Activated T-helper 1 cell treated with Interleukin-2 at 50 U/mL for 16 hours (primary cell): ENCODE data around the gene ACOX3.

Source experiments
- DNase-seq: peaks from one replicate; pipeline ENCODE4 v3.0.0-alpha.2; 2020; ENCODE audit warnings: low read depth

ACOX3 gene

DNA sequence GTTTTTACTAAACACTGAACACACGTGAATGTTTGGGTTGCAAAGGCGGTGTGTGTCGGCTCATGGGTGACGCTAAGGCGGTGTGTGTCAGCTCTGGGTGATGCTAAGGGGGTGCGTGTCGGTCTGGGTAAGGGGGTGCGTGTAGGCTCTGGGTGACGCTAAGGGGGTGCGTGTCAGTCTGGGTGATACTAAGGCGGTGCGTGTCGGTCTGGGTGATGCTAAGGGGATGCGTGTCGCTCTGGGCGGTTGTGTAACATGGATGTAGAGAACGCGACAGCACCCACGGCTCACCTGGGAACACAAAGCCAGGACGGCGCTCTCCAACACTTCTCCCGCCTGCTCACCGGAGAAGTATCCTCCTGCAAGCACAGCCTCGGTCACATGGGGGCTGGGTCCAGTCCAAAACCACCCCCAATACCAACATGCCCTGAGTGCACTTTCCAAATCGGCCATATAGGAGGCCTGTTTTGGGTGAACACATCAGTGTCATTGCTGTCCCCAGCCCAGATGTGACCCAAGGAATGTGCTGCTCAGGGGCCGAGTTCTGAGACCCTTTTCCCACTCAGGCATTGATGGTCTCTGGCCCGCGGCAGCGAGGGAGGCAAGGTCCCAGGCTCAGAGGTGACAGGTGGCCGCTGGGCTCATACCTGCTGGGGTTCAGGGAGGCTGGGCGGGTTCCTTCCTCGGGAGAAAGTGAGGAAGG, 67.1 kb downstream of the ACOX3 start:
- no peak for DNase-seq

DNA sequence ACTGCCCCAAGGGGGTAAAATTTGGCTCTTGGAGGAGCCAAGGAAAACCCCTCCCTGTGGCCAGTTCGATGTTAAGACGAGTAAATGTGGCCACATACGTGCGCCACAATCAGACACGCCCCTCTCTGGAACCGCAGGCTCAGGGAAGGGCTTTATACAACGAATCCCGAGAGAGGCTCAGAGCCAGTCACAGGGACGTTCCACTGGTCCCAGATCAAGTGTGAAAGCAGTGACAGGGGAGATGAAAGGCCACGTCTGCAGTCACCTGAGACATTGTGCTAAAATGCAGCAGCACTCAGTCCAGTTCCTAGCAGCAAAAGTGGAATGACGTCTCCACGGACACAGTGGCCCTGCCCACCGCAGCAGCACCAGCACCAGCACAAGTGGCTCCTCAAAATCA, 68.0 kb downstream of the ACOX3 start:
- DNase-seq = no peak

DNA sequence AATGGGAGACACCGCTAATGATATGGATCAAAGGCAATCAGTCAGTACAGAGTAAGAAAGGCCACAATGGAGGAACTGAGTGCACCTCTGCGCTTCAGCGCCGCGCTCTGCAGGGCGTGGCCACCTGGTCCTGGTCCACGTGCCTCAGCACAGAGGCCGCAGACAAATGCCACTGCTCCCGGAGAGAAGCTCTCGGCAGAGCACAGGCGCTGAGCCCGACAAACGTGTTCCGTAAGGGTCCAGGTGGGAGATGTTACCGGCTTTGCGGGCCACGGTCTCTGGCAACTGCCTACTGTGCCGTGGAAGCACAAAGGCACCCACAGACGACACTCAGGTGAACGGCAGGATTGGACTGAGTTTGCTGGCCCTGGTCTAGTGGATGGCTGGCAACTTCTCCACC, 68.9 kb downstream of the ACOX3 start:
- DNase-seq = no peak

GRCh38 chr4:8370835-8371595, 69.5 kb downstream of the ACOX3 start:
- DNase-seq = no peak

GRCh38 chr4:8370106-8370787, 70.3 kb downstream of the ACOX3 start:
- DNase-seq = no peak

GRCh38 chr4:8369426-8370105, 71.0 kb downstream of the ACOX3 start:
- no peak for DNase-seq

GRCh38 chr4:8368998-8369397, 71.5 kb downstream of the ACOX3 start:
- no peak for DNase-seq

GRCh38 chr4:8368061-8368481, 72.5 kb downstream of the ACOX3 start:
- DNase-seq = no peak

DNA sequence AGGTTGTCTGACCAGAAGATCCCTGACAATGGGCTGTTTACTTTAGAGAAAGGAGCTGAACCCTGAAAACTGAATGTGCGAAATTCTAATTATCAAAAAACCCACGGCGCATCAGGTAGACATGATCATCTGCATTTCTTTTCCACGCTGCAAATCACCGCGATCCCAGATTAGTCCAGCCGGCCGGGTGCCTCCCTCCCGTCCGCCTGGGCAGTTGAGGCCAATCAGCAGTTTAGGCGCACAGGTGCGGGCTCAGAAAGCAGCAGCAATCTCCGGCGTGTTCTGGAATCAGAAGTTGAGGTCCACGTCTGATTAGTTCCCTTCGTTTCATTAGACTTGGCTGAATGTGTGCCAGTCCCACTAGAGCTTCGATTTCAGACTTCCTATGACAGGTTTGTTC, 73.9 kb downstream of the ACOX3 start:
- DNase-seq = no peak

GRCh38 chr4:8365951-8366350, 74.6 kb downstream of the ACOX3 start:
- DNase-seq = no peak

DNA sequence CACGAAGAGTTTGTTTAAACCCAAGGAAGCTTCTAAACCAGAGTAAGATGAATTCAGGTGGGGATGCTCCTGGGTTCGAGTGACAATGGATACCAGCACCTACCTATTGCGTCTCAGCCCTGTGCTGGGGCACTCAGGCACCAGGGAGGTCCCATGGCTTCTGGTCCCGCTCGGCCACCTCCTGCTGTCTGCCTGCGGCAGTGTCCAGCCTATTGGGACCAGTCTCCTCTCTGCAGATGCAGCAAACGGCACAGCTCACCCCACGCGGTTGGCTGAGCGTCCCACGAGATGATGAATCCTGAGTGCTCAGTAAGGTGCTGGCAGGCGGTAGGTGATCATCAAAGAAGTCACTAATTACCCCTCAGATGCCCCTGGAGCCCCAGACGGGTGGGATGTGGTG, 75.2 kb downstream of the ACOX3 start:
- no peak for DNase-seq

DNA sequence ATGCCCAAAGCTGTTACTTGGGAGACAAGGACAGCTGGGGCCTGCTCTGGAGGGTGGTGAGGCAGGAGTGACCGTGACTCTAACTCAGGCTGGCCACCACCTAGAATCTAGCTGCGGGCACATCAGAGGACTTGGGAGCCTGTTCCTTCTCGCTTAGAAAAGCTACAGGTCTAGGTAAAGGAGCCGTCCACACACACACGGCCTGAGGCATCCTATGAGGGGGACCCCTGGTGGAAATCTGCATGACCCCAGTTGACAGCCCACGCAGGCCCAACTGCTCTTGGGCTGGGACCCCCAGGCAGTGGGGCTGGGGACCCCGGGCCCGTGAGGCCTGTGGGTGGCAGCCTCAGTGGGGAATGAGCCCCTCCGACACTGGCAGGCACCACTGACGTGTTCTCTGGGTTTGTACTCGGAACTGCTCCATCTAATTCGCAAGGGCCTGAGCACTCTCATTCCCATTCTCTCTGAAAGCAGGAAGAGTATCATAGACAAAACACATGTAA, 75.6 kb downstream of the ACOX3 start:
- DNase-seq = no peak

DNA sequence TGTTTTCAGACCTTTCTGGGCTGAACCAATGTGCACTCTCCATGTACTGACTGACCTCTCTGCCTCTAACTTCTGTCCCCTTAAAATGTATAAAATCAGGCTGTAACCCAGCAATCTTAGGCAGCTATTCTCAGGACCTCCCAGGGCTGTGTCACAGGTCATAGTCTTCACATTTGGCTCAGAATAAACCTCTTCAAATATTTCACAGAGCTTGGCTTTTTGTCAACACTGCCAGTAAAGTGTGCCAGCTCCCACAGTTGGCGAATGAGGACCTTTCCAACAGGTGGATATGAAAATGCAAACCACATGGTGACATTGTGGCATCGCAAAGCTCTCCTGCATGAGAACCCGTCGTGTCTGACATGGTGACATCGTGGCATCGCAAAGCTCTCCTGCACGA, 76.4 kb downstream of the ACOX3 start:
- no peak for DNase-seq

- DNase-seq = no peak
These were observed 78.0 kb downstream of the ACOX3 start for GRCh38 chr4:8362483-8362882.

- no peak for DNase-seq
These were observed 81.3 kb downstream of the ACOX3 start for GRCh38 chr4:8359193-8359592.

DNA sequence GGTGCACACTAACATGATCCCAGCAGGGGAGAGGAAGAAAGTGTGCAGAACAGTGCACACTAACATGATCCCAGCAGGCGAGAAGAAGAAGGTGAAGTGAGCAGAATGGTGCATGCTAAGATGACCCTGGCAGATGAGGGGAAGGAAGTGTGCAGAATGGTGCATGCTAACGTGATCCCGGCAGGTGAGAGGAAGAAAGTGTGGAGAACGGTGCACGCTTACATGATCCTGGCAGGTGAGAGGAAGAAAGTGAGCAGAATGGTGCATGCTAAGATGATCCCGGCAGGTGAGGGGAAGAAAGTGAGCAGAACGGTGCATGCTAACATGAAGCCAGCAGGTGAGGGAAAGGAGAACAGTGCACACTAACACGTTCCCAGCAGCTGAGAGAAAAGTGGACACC, 83.7 kb downstream of the ACOX3 start:
- no peak for DNase-seq

GRCh38 chr4:8355864-8356565, 84.5 kb downstream of the ACOX3 start:
- DNase-seq = no peak

GRCh38 chr4:8355306-8355705, 85.2 kb downstream of the ACOX3 start:
- DNase-seq = no peak

GRCh38 chr4:8353912-8354453, 86.5 kb downstream of the ACOX3 start:
- DNase-seq = no peak

DNA sequence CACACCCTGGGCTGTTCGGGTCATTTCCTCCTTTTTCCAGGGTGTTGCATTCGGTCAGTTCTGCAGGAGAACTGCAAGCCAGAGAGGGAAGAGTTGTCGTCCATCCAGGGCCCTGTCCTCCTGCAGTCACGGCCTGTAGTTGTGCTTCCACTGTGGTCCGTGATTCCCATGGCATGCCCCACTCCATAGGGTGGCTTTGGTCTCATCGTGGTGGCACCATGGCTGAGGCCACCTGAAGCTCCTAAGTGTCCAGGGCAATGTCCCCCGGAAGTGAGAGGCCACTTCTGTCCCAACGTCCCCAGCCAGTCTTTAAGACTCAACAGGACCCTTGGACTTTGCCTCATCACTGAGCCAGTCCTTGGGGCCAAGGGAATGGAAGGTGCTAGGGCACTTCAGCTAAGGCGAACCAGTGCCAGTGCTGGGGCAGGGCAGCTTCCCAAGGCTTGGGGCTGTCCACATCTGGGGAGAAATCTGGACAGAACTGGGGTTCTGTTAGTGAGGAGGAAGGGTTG, 87.3 kb downstream of the ACOX3 start:
- DNase-seq = no peak
